Left lung (tissue), 10 donors: Measurements from ENCODE around the gene ADAMTS2. TPM values are rescaled to one million over a fixed set of nuclear protein-coding genes. Genes with fewer than 3 reads are reported as not detected.

Experiments
- ATAC-seq: fragments of 200-7000 bp; cut with Tn5 transposase; one replicate; pipeline ENCODE4 v1.9.1; 2020; ENCODE audit warnings: moderate library complexity
- DNase-seq, 4 donors: peaks; one replicate each; pipeline ENCODE4 v3.0.0-alpha.2; 2013 to 2020
- H3K27ac ChIP-seq, 2 donors: fragments of 200-600 bp; sonication (generic) in 1 of 2; one replicate each; pipeline versions ENCODE4 v1.5.0 to v1.8.0; 2020 to 2021
- H3K27me3 ChIP-seq, 2 donors: fragments of 200-600 bp; sonication (generic) in 1 of 2; one replicate each; pipeline versions ENCODE4 v1.5.0 to v1.8.0; 2020 to 2021
- H3K36me3 ChIP-seq, 2 donors: fragments of 200-600 bp; sonication (generic) in 1 of 2; one replicate each; pipeline versions ENCODE4 v1.5.0 to v1.8.0; 2020 to 2021
- H3K4me1 ChIP-seq, 2 donors: fragments of 200-600 bp; one replicate each; pipeline ENCODE4 v1.8.0; 2021
- H3K4me3 ChIP-seq, 2 donors: fragments of 200-600 bp; sonication (generic) in 1 of 2; one replicate each; pipeline versions ENCODE4 v1.5.0 to v1.8.0; 2020 to 2021; ENCODE audit warnings: mild to moderate bottlenecking in 1 of 2
- H3K9me3 ChIP-seq, 2 donors: fragments of 200-600 bp; sonication (generic) in 1 of 2; one replicate each; pipeline versions ENCODE4 v1.5.0 to v1.8.0; 2020 to 2021
- CTCF ChIP-seq, 2 donors: fragments of 200-600 bp; sonication (generic) in 1 of 2; IDR thresholded peaks; one replicate each; pipeline versions ENCODE4 v1.5.0 to v1.8.0; 2021; ENCODE audit warnings: antibody characterized with exemption in 2 of 2
- intact Hi-C, 2 donors: fragments of 100-400 bp; cut with DNase I; formaldehyde crosslinking; loops; one replicate each; pipeline versions ENCODE4 v1.11.2 to v1.14.2; 2022
- polyA plus RNA-seq, 6 donors: library from polyadenylated mRNA; unstranded; fragments of 120-200 nt; gene quantifications; one replicate each; pipeline ENCODE4 v1.2.1, GENCODE V29; 2013; ENCODE audit not compliant: insufficient read length in 6 of 6
- total RNA-seq, 2 donors: library from RNA; stranded (reverse); fragmentation: NEBNext Ultra II Directional; extraction: Animal tissue kit (Norgen Biotek cat#: 25700); gene quantifications; one replicate each; pipeline ENCODE4 v1.2.1, GENCODE V29; 2021
- donor health status: DM: no; HTN: yes; CAD: no.
- donor health status: DM: no; HTN: no; CAD: no.

The ADAMTS2 gene
- total and polyA plus RNA-seq, 8 donors = 27.5 to 68.2 (median 36.0) TPM

GRCh38 chr5:179308563-179309382, 36.5 kb downstream of the ADAMTS2 start:
- ATAC-seq (no peak), DNase-seq (peak in 2 of 4 donors; percentile 28 to 47)
- no peaks in the 10 kb centered on the region for H3K27me3 ChIP-seq
- no peaks in the 10 kb centered on the region for H3K36me3 ChIP-seq
- H3K4me3 ChIP-seq = no peak overlapping the region
- H3K27ac ChIP-seq = no peak overlapping the region
- peaks cover 0 to 16% of the 10 kb centered on the region in 2 donors for H3K9me3 ChIP-seq
- intact Hi-C loops = no loop called here
- no peak for TF ChIP-seq CTCF (IDR thresholded peaks at IDR 0.05)
- H3K4me1 ChIP-seq = peaks cover 0 to under 1% of the 10 kb centered on the region in 2 donors

GRCh38 chr5:179307931-179308471, 37.3 kb downstream of the ADAMTS2 start:
- no peaks in the 10 kb centered on the region for H3K36me3 ChIP-seq
- H3K4me1 ChIP-seq = peaks cover 0 to 5% of the 10 kb centered on the region in 2 donors
- H3K9me3 ChIP-seq = peaks cover 0 to 16% of the 10 kb centered on the region in 2 donors
- DNase-seq (peak in 2 of 4 donors; percentile 20 to 74), ATAC-seq (no peak)
- TF ChIP-seq CTCF (IDR thresholded peaks at IDR 0.05) = no peak
- no peak overlapping the region for H3K4me3 ChIP-seq
- no peaks in the 10 kb centered on the region for H3K27me3 ChIP-seq
- intact Hi-C loops = no loop called here
- no peak overlapping the region for H3K27ac ChIP-seq

GRCh38 chr5:179307013-179307800, 38.1 kb downstream of the ADAMTS2 start:
- intact Hi-C loops = no loop called here
- DNase-seq (peak in 2 of 4 donors; percentile 28 to 62), ATAC-seq (no peak)
- H3K36me3 ChIP-seq = no peaks in the 10 kb centered on the region
- no peaks in the 10 kb centered on the region for H3K27me3 ChIP-seq
- H3K9me3 ChIP-seq = peaks cover 0 to 14% of the 10 kb centered on the region in 2 donors
- TF ChIP-seq CTCF (IDR thresholded peaks at IDR 0.05) = no peak
- no peak overlapping the region for H3K4me3 ChIP-seq
- peaks cover 0 to 5% of the 10 kb centered on the region in 2 donors for H3K4me1 ChIP-seq
- peak overlapping the region in 1 of 2 donors; percentile 19 for H3K27ac ChIP-seq

GRCh38 chr5:179306191-179307012, 38.9 kb downstream of the ADAMTS2 start:
- DNase-seq = peak in 1 of 4 donors; percentile 22
- peak overlapping the region; percentile 5 to 19 for H3K27ac ChIP-seq
- ATAC-seq = no peak

More at GRCh38 chr5:179306191-179307012, 38.9 kb downstream of the ADAMTS2 start:
- H3K4me3 ChIP-seq = no peak overlapping the region
- H3K4me1 ChIP-seq = peaks cover 0 to 5% of the 10 kb centered on the region in 2 donors
- H3K9me3 ChIP-seq = peaks cover 0 to 14% of the 10 kb centered on the region in 2 donors
- no peaks in the 10 kb centered on the region for H3K36me3 ChIP-seq
- intact Hi-C loops = no loop called here
- no peak for TF ChIP-seq CTCF (IDR thresholded peaks at IDR 0.05)
- peaks cover 0 to 5% of the 10 kb centered on the region in 2 donors for H3K27me3 ChIP-seq
